Omental fat pad (tissue), 4 donors: ENCODE data around the gene HAUS8. TPM values are rescaled to one million over a fixed set of nuclear protein-coding genes. Genes with fewer than 3 reads are reported as not detected.
"Not testable (repeated sequence)": the region's sequence is repeated elsewhere in the genome, so short reads cannot be mapped to it uniquely, and the experiment has no call there.

Experiments used
- ATAC-seq: fragments of 150-250 bp; one replicate; pipeline ENCODE4 v1.9.1; 2016; ENCODE audit warnings: mild to moderate bottlenecking, moderate library complexity; ENCODE audit not compliant: low FRiP score
- DNase-seq: peaks from one replicate; pipeline ENCODE4 v3.0.0-alpha.2; 2019; ENCODE audit warnings: low spot score
- total RNA-seq, 4 donors: library from RNA; depleted of rRNA; stranded (reverse); fragments of >200 nt; gene quantifications; one replicate each; pipeline ENCODE4 v1.1.0, GENCODE V29; 2016
- TF ChIP-seq, protein P1 (sequence below), 3 donors: fragments of 450-650 bp; IDR thresholded peaks; one replicate each; pipeline ENCODE4 v1.5.1; 2016 to 2017; ENCODE audit warnings: antibody characterized with exemption in 3 of 3, mild to moderate bottlenecking in 3 of 3, moderate library complexity in 2 of 3

HAUS8 gene
- total RNA-seq, 4 donors from 2014 or later, result 4.0 to 7.3 (median 6.1) TPM

DNA sequence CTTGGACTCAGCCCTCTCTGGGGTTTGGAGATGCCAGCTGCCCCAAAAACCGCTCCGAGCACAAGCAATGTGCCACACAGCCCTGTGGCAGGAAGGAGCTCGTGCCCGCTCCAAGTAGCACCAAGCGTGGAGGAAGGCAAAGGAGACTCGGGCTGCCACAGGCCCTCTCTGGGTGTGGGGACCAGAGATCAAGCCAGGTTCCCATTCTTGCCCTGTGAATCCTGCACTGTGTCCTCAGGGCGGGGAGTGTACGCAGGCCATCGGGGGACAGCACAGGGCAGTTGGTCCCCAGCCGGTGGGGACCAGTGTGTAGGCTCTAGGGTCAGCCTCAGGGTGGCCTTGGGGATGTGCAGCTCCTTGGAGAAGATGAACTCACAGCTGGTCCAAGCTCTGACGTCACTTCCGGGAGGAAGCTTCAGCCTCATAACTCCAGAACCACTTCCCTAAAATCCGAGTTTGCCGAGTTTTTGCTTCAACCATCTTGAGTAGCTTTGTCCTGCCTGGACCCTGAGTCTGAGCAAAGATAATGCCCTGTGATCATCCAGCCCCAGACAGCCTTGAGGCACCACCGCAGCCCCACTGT, 39.3 kb downstream of the HAUS8 start:
- DNase-seq (no peak), ATAC-seq (no peak)
- TF ChIP-seq, protein P1, sequence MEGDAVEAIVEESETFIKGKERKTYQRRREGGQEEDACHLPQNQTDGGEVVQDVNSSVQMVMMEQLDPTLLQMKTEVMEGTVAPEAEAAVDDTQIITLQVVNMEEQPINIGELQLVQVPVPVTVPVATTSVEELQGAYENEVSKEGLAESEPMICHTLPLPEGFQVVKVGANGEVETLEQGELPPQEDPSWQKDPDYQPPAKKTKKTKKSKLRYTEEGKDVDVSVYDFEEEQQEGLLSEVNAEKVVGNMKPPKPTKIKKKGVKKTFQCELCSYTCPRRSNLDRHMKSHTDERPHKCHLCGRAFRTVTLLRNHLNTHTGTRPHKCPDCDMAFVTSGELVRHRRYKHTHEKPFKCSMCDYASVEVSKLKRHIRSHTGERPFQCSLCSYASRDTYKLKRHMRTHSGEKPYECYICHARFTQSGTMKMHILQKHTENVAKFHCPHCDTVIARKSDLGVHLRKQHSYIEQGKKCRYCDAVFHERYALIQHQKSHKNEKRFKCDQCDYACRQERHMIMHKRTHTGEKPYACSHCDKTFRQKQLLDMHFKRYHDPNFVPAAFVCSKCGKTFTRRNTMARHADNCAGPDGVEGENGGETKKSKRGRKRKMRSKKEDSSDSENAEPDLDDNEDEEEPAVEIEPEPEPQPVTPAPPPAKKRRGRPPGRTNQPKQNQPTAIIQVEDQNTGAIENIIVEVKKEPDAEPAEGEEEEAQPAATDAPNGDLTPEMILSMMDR (IDR thresholded peaks at IDR 0.05), result no peak

- TF ChIP-seq, protein P1 (IDR thresholded peaks at IDR 0.05), result no peak
- DNase-seq, result no peak
- no peak for ATAC-seq
Measured at GRCh38 chr19:17031741-17032140, 43.5 kb downstream of the HAUS8 start.

GRCh38 chr19:17027535-17027975, 47.7 kb downstream of the HAUS8 start:
- DNase-seq, result no peak
- no peak for ATAC-seq
- TF ChIP-seq, protein P1 (IDR thresholded peaks at IDR 0.05), result no peak

DNA sequence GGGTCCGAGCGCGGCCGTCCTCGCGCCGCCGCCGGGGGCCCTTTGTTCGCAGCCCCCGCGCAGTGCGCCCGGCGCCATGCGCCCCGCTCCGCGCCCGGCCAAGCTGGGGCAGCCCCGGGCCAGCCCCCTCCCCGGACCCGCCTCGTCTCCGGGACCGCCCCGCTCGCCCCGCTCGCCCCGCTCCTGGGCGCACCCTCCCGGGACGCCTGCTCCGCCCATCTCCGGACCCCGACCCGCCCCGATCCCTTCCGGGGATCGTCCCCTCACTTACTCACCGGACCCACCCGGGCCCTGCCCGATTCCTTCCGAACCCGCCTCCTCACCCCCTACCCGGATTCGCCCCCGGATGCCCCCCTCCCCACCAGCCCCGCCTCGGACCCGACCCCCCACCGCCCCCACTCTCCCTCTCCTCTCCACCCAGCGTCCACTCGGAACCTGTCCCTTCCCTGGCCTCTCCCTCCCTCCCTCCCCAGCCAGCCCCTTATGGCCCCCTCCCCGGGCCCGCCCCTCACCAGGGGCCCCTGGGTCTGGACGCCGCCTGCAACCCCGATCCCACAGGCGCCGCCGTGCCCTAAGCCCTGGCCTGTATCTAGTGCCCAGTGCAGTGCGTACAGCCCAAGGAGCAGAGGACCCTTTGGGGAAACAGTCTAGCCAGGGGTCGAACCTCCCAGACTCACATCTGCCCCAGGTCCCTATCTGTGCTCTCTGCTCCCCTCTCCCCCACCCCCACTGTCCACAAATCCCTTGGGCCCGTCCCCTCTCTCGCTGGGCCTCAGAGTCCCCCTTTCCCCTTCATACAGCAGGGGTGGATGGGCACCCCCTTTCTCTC, 48.3 kb downstream of the HAUS8 start, which contains the start of gene CPAMD8:
Gene CPAMD8, minus strand, starts transcription at position 105 of the 829 bp plus-strand sequence. CDS start 168 bp downstream, outside the sequence.
- TF ChIP-seq, protein P1 (IDR thresholded peaks at IDR 0.05), result no peak
- ATAC-seq (no peak), DNase-seq (no peak)

DNA sequence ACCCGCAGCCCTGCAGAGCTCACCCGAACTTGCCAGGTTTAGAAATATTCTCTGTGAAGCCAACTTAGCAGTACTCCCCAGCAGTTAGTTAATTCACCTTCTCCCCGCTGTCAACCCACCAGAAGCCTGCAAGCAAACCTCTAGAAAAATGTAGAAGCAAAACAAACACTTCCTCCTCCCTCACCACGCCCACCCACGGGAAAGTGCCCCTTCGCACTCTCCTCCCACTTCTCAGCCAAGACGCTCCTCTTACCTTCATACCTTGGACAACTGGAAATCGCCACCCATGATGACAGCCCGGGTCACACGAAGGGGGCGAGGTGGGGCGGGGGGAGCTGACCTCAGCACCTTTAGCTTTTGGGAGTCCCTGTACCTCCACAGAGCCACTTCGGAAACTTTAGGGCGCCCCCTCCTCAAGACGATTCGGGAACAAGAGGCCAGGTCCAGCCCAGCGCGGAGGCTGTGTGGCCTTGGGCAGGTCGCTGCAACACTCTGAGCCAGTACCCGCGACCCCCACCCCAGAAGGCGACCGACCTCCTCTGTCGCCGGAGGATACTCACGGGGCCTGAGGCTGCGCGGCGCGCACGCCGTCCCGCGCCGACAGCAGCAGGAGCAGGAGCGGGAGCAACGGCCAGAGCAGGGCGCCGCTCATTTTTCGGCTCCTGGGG, 49.1 kb downstream of the HAUS8 start:
- DNase-seq (no peak), ATAC-seq (no peak)
- TF ChIP-seq, protein P1 (IDR thresholded peaks at IDR 0.05), result no peak

DNA sequence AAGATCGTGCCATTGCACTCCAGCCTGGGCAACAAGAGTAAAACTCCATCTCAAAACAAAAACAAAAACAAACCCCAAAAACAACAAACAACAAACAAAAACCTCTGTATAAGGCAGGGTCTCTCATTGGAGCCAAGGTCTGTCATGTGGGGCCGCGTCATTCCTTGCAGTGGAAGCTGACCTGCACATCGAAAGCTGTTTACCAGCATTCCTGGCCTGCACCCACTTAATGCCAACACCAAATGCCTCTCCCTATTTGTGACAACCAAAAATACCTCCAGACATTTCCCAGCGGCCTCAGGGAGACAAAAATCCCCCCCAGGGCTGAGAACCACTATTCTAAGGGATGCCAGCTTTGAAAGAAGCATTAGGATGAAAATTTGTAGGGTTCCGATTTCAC, 49.9 kb downstream of the HAUS8 start:
- TF ChIP-seq, protein P1 (IDR thresholded peaks at IDR 0.05), result no peak
- DNase-seq, result no peak
- no peak for ATAC-seq

- ATAC-seq, DNase-seq: not testable (repeated sequence)
Measured at GRCh38 chr19:17024941-17025340, 50.3 kb downstream of the HAUS8 start.
